Immature natural killer cell (primary cell): ENCODE data around the gene FAM110D. TPM values are rescaled to one million over a fixed set of nuclear protein-coding genes. Genes with fewer than 3 reads are reported as not detected.

Source experiments
- DNase-seq, 3 donors: peaks; one replicate each; pipeline ENCODE4 v3.0.0; 2022; ENCODE audit warnings: mixed read lengths in 1 of 3
- H3K27ac Mint-ChIP-seq, 6 donors: one replicate each; pipeline ENCODE4 v1.8.0; 2020; ENCODE audit warnings: mixed read lengths in 6 of 6, mild to moderate bottlenecking in 5 of 6, inconsistent platforms in 4 of 6, moderate library complexity in 3 of 6
- H3K27me3 Mint-ChIP-seq, 3 donors: one replicate each; pipeline ENCODE4 v1.8.0; 2020 to 2021; ENCODE audit warnings: low read depth in 3 of 3, mild to moderate bottlenecking in 3 of 3, mixed read lengths in 3 of 3, moderate library complexity in 3 of 3, inconsistent platforms in 1 of 3
- H3K36me3 Mint-ChIP-seq, 3 donors: one replicate each; pipeline ENCODE4 v1.8.0; 2020; ENCODE audit warnings: mixed read lengths in 3 of 3, inconsistent platforms in 2 of 3, mild to moderate bottlenecking in 2 of 3
- H3K4me1 Mint-ChIP-seq, 2 donors: one replicate each; pipeline ENCODE4 v1.8.0; 2020; ENCODE audit warnings: inconsistent platforms in 2 of 2, mild to moderate bottlenecking in 2 of 2, mixed read lengths in 2 of 2, moderate library complexity in 1 of 2
- H3K4me3 Mint-ChIP-seq, 5 donors: one replicate each; pipeline ENCODE4 v1.8.0; 2020; ENCODE audit warnings: mild to moderate bottlenecking in 5 of 5, mixed read lengths in 5 of 5, inconsistent platforms in 3 of 5, moderate library complexity in 3 of 5
- H3K9me3 Mint-ChIP-seq, 6 donors: one replicate each; pipeline ENCODE4 v1.8.0; 2020; ENCODE audit warnings: mild to moderate bottlenecking in 6 of 6, mixed read lengths in 6 of 6, inconsistent platforms in 4 of 6, moderate library complexity in 3 of 6
- polyA plus RNA-seq, 3 donors: library from polyadenylated mRNA; unstranded; fragments of 300-500 nt; fragmentation: Illumina TruSeq; gene quantifications; one replicate each; pipeline ENCODE4 v1.2.3, GENCODE V29; 2021

FAM110D gene
- polyA plus RNA-seq, 3 donors from 2014 or later = not detected

GRCh38 chr1:26124418-26125331 lies 34.2 kb upstream of the FAM110D start:
- no peak overlapping the region for H3K27ac Mint-ChIP-seq
- H3K4me3 Mint-ChIP-seq = no peak overlapping the region
- peaks cover 4 to 22% (median 16%) of the 10 kb centered on the region in 3 donors for H3K27me3 Mint-ChIP-seq
- DNase-seq = no peak
- peaks cover 21 to 23% (median 22%) of the 10 kb centered on the region in 3 donors for H3K36me3 Mint-ChIP-seq
- H3K4me1 Mint-ChIP-seq = peaks cover 26 to 27% of the 10 kb centered on the region in 2 donors
- H3K9me3 Mint-ChIP-seq = no peaks in the 10 kb centered on the region

- Mint-ChIP-seq H3K27me3 (peaks cover 4 to 24% (median 21%) of the 10 kb centered on the region in 3 donors), H3K27ac (peak overlapping the region in 1 of 6 donors; percentile 81), H3K4me1 (peaks cover 26 to 27% of the 10 kb centered on the region in 2 donors), H3K36me3 (peaks cover 15 to 23% (median 21%) of the 10 kb centered on the region in 3 donors), H3K4me3 (no peak overlapping the region), H3K9me3 (no peaks in the 10 kb centered on the region)
- DNase-seq = no peak
These were observed 33.5 kb upstream of the FAM110D start for GRCh38 chr1:26125382-26125781.

GRCh38 chr1:26125946-26126320 lies 32.9 kb upstream of the FAM110D start:
- no peaks in the 10 kb centered on the region for H3K9me3 Mint-ChIP-seq
- DNase-seq = no peak
- peaks cover 26 to 27% of the 10 kb centered on the region in 2 donors for H3K4me1 Mint-ChIP-seq
- H3K27me3 Mint-ChIP-seq = peaks cover 4 to 25% (median 24%) of the 10 kb centered on the region in 3 donors
- peaks cover 15 to 23% (median 21%) of the 10 kb centered on the region in 3 donors for H3K36me3 Mint-ChIP-seq
- peak overlapping the region; percentile 1 to 76 (median 58) for H3K4me3 Mint-ChIP-seq
- peak overlapping the region in 5 of 6 donors; percentile 75 to 90 (median 87) for H3K27ac Mint-ChIP-seq

- Mint-ChIP-seq H3K4me1 (peaks cover 26 to 27% of the 10 kb centered on the region in 2 donors), H3K36me3 (peaks cover 15 to 23% (median 21%) of the 10 kb centered on the region in 3 donors), H3K27me3 (peaks cover 4 to 30% (median 24%) of the 10 kb centered on the region in 3 donors), H3K27ac (peak overlapping the region; percentile 39 to 90 (median 84)), H3K9me3 (no peaks in the 10 kb centered on the region), H3K4me3 (peak overlapping the region; percentile 27 to 76 (median 58))
- DNase-seq = peak; percentile 84 to 87 (median 85)
These were observed 32.4 kb upstream of the FAM110D start for GRCh38 chr1:26126321-26127084.

GRCh38 chr1:26127235-26128163 lies 31.4 kb upstream of the FAM110D start:
- no peaks in the 10 kb centered on the region for H3K9me3 Mint-ChIP-seq
- peaks cover 4 to 36% (median 24%) of the 10 kb centered on the region in 3 donors for H3K27me3 Mint-ChIP-seq
- peak overlapping the region in 1 of 6 donors; percentile 9 for H3K27ac Mint-ChIP-seq
- no peak for DNase-seq
- H3K36me3 Mint-ChIP-seq = peaks cover 7 to 14% (median 13%) of the 10 kb centered on the region in 3 donors
- H3K4me3 Mint-ChIP-seq = peak overlapping the region in 2 of 5 donors; percentile 28 to 51
- H3K4me1 Mint-ChIP-seq = peaks cover 26 to 27% of the 10 kb centered on the region in 2 donors

- DNase-seq = no peak
- no peaks in the 10 kb centered on the region for H3K9me3 Mint-ChIP-seq
- H3K4me1 Mint-ChIP-seq = peaks cover 26 to 27% of the 10 kb centered on the region in 2 donors
- peaks cover 3 to 36% (median 24%) of the 10 kb centered on the region in 3 donors for H3K27me3 Mint-ChIP-seq
- H3K4me3 Mint-ChIP-seq = no peak overlapping the region
- no peak overlapping the region for H3K27ac Mint-ChIP-seq
- peaks cover 0 to 6% (median 2%) of the 10 kb centered on the region in 3 donors for H3K36me3 Mint-ChIP-seq
These were observed 29.1 kb upstream of the FAM110D start for GRCh38 chr1:26129778-26130177.

GRCh38 chr1:26130695-26131094 lies 28.2 kb upstream of the FAM110D start:
- no peak for DNase-seq
- H3K4me1 Mint-ChIP-seq = peaks cover 24 to 26% of the 10 kb centered on the region in 2 donors
- H3K9me3 Mint-ChIP-seq = no peaks in the 10 kb centered on the region
- peaks cover 0 to 3% (median 0%) of the 10 kb centered on the region in 3 donors for H3K36me3 Mint-ChIP-seq
- H3K27me3 Mint-ChIP-seq = peaks cover 0 to 36% (median 24%) of the 10 kb centered on the region in 3 donors
- no peak overlapping the region for H3K4me3 Mint-ChIP-seq
- H3K27ac Mint-ChIP-seq = no peak overlapping the region

- Mint-ChIP-seq H3K27me3 (peaks cover 0 to 32% (median 13%) of the 10 kb centered on the region in 3 donors), H3K27ac (no peak overlapping the region), H3K36me3 (peaks cover 0 to 3% (median 0%) of the 10 kb centered on the region in 3 donors), H3K4me1 (peaks cover 8 to 11% of the 10 kb centered on the region in 2 donors), H3K9me3 (no peaks in the 10 kb centered on the region), H3K4me3 (no peak overlapping the region)
- no peak for DNase-seq
These were observed 26.6 kb upstream of the FAM110D start for GRCh38 chr1:26132128-26132833.

- no peak for DNase-seq
- Mint-ChIP-seq H3K27ac (no peak overlapping the region), H3K4me3 (no peak overlapping the region), H3K4me1 (peaks cover 3 to 5% of the 10 kb centered on the region in 2 donors), H3K36me3 (peaks cover 0 to 3% (median 0%) of the 10 kb centered on the region in 3 donors), H3K9me3 (no peaks in the 10 kb centered on the region), H3K27me3 (peaks cover 0 to 27% (median 8%) of the 10 kb centered on the region in 3 donors)
These were observed 26.1 kb upstream of the FAM110D start for GRCh38 chr1:26132834-26133167.

GRCh38 chr1:26134466-26134865 lies 24.4 kb upstream of the FAM110D start:
- Mint-ChIP-seq H3K36me3 (peaks cover 0 to 3% (median 0%) of the 10 kb centered on the region in 3 donors), H3K4me3 (no peak overlapping the region), H3K9me3 (no peaks in the 10 kb centered on the region), H3K27ac (no peak overlapping the region), H3K4me1 (no peaks in the 10 kb centered on the region), H3K27me3 (peaks cover 2 to 20% (median 3%) of the 10 kb centered on the region in 3 donors)
- no peak for DNase-seq

GRCh38 chr1:26138974-26139558 lies 19.8 kb upstream of the FAM110D start:
- Mint-ChIP-seq H3K4me1 (no peaks in the 10 kb centered on the region), H3K9me3 (no peaks in the 10 kb centered on the region), H3K27ac (no peak overlapping the region), H3K4me3 (no peak overlapping the region), H3K36me3 (peaks cover 0 to 3% (median 0%) of the 10 kb centered on the region in 3 donors), H3K27me3 (peaks cover 0 to 13% (median 8%) of the 10 kb centered on the region in 3 donors)
- no peak for DNase-seq

- Mint-ChIP-seq H3K4me1 (peaks cover 0 to 8% of the 10 kb centered on the region in 2 donors), H3K36me3 (no peaks in the 10 kb centered on the region), H3K27me3 (peaks cover 7 to 18% (median 8%) of the 10 kb centered on the region in 3 donors), H3K9me3 (no peaks in the 10 kb centered on the region), H3K27ac (no peak overlapping the region), H3K4me3 (no peak overlapping the region)
- DNase-seq = no peak
These were observed 16.7 kb upstream of the FAM110D start for GRCh38 chr1:26142159-26142558.
